ENCODE results near the gene REG3G.
"Not testable (repeated sequence)": the region's sequence is repeated elsewhere in the genome, so short reads cannot be mapped to it uniquely, and the experiment has no call there.

Gene REG3G

GRCh38 chr2:79013629-79014028 lies 11.9 kb upstream of the REG3G start:
- FAIRE-seq (no peak), DNase-seq (ENCODE audit: insufficient read length, low spot score) (no peak)

GRCh38 chr2:79016342-79016741 lies 9.2 kb upstream of the REG3G start:
- no peak for FAIRE-seq
- DNase-seq (ENCODE audit: insufficient read length, low spot score) = no peak

- DNase-seq (ENCODE audit: insufficient read length, low spot score) (no peak), FAIRE-seq (no peak)
These were observed 559 bp downstream of the REG3G start for GRCh38 chr2:79026061-79026460.

GRCh38 chr2:79039944-79040343 lies 14.4 kb downstream of the REG3G start:
- FAIRE-seq (no peak), DNase-seq (ENCODE audit: insufficient read length, low spot score) (no peak)

GRCh38 chr2:79041032-79041448 lies 15.5 kb downstream of the REG3G start:
- FAIRE-seq (no peak), DNase-seq (ENCODE audit: insufficient read length, low spot score) (peak; percentile 4)

GRCh38 chr2:79053486-79053885 lies 28.0 kb downstream of the REG3G start:
- FAIRE-seq; DNase-seq (ENCODE audit: insufficient read length, low spot score): not testable (repeated sequence)

- not testable (repeated sequence) for DNase-seq (ENCODE audit: insufficient read length, low spot score); FAIRE-seq
These were observed 29.3 kb downstream of the REG3G start for GRCh38 chr2:79054769-79055168.

- FAIRE-seq = no peak
- no peak for DNase-seq (ENCODE audit: insufficient read length, low spot score)
These were observed 39.7 kb downstream of the REG3G start for GRCh38 chr2:79065201-79065600.

GRCh38 chr2:79071078-79071477 lies 45.6 kb downstream of the REG3G start:
- DNase-seq (ENCODE audit: insufficient read length, low spot score) (no peak), FAIRE-seq (no peak)
